HG03521 (cell line): ENCODE data around the gene ITIH1.

ENCODE experiments used
- ATAC-seq: cut with Tn5 transposase; IDR thresholded peaks from one replicate; pipeline ENCODE4 v1.9.1; 2021; ENCODE audit warnings: mild to moderate bottlenecking, moderate library complexity; ENCODE audit not compliant: unreplicated experiment

ITIH1 gene

DNA sequence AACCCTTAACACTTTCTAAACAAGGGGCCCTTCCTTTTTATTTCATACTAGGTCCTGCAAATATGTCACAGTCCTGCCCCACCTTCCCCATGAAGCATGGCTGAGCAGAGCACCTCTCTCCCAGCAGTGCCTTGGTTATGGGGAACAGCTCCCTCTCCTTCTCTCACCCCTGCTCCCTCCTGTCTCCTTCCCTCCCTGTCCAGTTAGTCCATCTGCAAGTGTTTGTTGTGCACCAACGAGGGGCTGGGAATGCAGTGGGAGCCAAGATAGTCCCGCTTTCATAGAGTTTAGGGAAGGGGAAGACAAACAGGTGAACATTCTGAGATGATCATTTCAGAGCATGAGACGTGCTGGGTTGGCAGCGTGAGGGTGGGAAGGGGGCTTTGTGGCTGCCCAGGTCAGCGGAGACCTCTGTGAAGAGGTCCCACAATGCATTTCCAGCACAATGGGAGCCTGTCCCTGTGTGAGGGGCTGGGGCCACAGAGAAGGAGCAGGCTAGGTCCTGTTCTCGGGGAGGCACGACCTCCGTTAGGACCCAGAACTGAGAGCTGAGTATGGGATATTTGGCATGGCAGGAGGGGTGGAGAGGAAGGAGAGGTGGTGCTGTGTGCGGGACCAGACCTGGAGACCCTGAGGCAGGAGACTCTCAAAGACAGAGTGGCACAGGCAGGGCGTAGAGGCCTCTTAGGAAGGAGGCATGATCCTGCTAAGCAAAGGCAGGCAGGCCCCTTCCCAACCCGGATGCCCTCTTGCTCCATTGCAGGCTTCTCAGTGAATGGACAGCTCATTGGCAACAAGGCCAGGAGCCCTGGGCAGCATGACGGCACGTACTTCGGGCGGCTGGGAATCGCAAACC is 11.7 kb downstream of the ITIH1 start:
- no peak for ATAC-seq

GRCh38 chr3:52789746-52790040 is 12.3 kb downstream of the ITIH1 start:
- ATAC-seq, result no peak

DNA sequence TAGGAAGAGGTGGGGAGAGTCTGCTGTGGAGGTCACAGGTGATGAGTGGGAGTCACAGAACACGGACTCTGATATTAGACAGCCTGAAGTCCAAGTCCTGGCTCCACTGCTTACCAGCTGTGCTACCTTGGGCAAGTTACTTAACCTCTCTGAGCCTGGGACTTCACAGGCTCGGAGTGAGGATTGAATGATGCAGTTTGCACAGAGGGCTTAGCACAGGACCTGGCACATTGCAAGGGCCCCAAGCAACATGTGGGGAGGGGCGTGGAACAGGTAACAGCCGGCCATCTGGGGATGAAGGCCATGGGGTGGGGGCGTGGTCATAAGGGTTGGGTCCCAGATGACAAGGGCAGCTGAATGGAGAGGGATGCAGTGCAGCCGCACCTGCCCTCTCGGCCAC is 12.9 kb downstream of the ITIH1 start:
- no peak for ATAC-seq

- ATAC-seq, result no peak
These were observed 13.3 kb downstream of the ITIH1 start for GRCh38 chr3:52790741-52791140.

DNA sequence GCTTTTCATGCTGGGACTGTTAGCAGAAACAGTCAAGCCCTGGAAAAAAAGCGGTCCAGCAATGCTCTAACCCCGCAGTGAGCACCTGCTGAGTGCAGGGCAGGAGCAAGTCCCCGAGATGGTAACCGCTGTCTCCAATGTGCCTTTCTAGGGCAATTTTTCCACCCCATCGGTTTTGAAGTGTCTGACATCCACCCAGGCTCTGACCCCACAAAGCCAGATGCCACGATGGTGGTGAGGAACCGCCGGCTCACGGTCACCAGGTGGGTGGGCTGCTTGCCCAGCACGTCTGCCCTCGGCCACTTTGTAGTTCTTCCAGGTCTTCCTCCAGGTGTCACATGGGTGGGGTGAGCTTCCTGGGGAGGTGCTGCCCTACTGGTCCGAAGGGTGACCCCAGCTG is 14.0 kb downstream of the ITIH1 start:
- ATAC-seq, result no peak

- ATAC-seq, result no peak
These were observed 14.5 kb downstream of the ITIH1 start for GRCh38 chr3:52791928-52792327.

GRCh38 chr3:52792413-52792812 is 15.0 kb downstream of the ITIH1 start:
- no peak for ATAC-seq

GRCh38 chr3:52792961-52793695 is 15.7 kb downstream of the ITIH1 start:
- no peak for ATAC-seq

DNA sequence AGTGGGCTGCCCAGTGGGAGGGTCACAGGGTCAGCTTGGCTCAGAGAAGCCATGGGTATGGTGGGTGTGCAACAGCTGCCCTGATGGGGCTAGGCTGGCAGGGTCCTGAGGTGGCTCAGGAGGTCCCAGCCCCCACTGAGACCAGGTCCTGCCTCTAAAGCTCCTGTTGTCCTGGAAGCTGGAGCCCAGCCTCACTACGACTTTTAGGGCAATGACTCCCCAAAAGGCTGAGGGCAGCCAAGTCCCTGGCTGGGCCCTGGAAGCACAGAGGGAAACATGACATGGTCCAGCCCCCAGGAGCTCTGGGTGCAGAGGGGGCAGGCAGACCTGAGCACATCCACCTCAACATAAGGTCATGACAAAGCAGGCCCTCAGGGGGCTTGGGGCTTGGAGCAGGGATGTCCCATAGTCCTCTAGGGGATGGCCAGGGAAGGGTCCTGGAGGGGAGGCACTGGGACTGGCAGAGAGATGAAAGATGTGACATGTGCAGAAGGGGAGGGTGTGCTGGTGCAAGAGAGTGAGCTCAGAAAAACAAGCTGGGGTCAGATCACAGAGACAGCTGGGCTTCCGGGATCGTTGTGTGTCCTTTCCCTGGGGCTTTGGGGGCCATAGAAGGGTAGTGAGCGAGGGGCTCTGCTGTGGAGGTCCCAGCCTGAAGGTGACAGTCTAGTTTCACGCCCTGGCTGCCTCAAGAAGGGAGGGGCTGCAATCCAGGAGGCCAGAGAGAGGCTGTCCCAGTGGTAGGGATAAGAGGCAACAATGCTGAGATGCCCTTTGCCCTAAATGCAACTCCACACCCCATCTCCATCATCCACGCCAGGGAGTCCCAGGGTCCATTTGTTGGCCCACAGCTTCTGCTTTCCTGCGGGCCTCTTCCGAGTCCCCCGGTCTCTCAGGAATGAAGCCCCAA is 16.6 kb downstream of the ITIH1 start:
- ATAC-seq, result no peak

GRCh38 chr3:52794612-52795099 is 17.3 kb downstream of the ITIH1 start, which contains the start of gene ITIH3:
ITIH3 (plus strand) TSS chr3:52794796; CDS start chr3:52794804, 8 bp downstream.
- no peak for ATAC-seq

DNA sequence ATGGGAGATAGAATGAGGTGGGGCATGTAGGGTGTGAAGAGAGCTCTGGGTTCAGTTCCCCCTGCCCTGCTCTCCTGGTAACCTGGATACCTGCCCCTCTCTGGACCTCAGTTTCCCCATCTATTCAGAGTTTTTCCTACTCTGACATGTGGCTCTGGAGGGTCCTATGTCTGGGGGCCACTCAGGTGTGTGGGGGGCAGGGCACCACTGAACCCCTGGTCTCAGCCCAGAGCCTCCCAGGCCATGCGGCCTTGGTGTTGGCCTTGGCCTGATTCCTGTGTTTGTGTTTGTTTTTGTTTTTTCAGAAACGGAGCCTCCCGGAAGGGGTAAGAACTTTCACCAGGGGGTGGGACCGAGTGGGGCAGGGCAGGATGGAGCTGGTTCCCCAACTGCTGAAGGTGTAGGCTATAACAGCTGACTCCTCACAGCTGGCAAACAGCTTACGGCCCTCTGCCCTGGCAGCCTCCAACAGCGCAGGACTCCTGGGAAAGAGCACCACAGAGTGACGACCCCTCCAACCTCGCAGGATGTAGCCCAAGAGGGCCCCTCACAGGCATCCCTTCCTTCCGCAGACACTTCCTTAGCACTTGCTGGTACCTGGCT is 18.0 kb downstream of the ITIH1 start:
- ATAC-seq, result no peak

GRCh38 chr3:52796411-52796810 is 19.0 kb downstream of the ITIH1 start:
- ATAC-seq, result no peak

GRCh38 chr3:52798376-52798977 is 21.1 kb downstream of the ITIH1 start:
- no peak for ATAC-seq

- no peak for ATAC-seq
These were observed 21.6 kb downstream of the ITIH1 start for GRCh38 chr3:52798978-52799476.

- ATAC-seq, result no peak
These were observed 22.7 kb downstream of the ITIH1 start for GRCh38 chr3:52800079-52800478.

DNA sequence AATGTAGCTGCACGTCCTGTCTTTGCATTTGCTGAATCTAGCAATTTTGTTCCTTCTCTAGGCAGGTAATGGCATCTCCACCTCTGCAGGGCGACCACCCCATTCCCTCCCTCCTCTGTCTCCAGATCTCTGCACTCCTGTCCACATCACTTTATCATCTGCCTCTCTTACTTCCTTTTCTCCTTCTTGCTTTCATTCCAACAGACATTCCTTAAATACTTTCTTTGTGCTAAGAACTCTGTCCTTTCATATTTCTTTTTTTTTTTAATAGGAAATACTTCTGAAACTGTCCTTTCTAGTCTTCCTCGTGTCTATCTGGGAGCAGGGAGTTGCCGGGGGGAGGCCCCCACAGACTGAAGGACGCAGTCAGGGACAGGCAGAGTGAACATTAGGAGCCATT is 24.4 kb downstream of the ITIH1 start:
- no peak for ATAC-seq

DNA sequence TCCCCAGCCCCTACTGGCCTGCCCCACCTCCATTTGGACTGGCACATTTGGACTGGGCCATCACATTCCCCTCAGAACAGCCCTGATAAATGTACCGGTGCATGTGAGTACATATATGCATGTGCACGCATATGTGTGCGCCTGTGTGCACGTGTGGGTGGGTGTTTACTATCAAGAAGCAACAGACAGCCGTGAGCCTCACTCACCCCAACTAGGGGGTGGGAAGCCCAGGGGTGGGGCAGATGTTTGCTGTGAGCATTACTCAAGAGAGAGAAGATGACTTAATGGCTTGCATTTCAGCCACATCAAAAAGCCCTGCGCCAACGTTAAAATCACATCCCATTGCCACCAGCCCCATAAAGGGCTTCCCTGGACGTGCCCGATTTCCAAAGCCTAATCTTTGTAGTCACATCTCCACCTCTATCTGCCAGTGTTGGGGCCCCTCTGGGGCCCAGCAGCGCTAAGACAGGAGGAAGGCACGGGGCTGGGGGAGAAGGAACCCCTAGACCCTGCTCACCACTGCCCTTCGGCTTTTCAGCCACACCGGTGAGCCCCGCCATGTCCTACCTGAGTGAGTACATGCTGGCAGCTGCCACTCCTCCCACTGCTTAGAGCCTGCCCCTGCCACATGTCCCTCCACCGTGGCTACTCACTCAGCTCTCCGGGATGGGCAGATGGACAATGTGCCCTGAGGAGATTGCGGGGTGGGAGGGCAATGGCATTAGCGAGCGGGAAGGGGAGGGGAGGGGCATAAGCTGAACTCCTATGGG is 28.1 kb downstream of the ITIH1 start:
- ATAC-seq, result no peak

DNA sequence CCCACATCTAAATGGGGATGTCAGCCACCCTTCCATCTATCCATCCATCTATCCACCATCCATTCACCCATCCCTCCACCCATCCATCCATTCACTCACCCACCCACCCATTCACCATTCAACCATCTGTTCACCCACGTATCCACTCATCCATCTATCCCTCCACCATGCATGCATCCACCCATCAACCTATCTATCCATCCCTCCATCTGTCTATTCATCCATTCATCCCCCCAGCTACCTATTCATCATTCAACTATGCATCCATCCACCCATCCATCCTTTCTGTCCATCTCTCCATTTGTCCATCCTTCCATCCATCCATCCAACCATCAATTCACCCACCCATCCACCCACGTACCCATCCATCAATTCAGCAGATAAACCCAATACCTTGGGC is 31.8 kb downstream of the ITIH1 start:
- ATAC-seq, result no peak

DNA sequence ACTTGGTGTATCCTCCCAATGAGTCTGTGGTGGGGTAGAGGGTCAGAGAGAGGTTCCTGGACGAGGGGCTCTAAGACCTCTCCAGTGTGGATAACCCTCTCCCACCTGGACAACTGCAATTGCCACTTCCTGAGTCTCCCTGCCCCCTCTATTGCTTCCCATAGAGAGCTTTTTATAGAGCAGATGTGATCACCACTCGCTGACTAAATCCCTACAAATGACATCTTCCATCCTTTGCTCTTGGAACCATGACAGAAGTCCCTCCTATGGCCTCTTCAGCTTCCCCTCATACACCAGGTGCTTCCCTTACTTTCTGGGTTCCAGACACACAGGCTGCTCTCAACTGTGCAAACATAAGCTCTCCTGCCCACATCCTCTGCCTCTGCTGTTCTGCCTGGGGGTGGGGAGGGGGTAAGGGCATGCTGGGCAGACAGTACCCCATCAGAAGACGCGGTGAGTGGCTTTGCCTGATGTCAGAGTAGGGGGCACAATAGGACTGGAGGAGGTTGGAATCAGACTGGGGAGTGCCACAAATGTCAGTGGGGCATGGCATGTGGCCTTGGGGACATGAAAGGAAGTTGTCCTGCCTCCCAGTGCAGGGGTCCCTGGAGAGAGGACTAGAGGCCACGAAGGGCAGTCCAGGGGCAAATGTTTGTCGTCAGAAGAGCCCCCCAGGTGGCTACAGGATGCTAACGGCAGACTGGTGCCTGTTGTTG is 32.4 kb downstream of the ITIH1 start:
- no peak for ATAC-seq
